SK-N-SH treated with all-trans-retinoic acid at 6 μM for 48 hours (cell line): ENCODE results near the gene CLECL1.

Source experiments
- ATAC-seq: fragments of 200-7000 bp; cut with Tn5 transposase; 3 replicates; pipeline ENCODE4 v1.9.1; 2020; ENCODE audit warnings: mild to moderate bottlenecking, moderate library complexity
- ARNTL ChIP-seq: fragments of 450-650 bp; formaldehyde crosslinking; IDR thresholded peaks from 2 replicates; pipeline ENCODE4 v1.5.0; 2020; ENCODE audit warnings: low read depth, mild to moderate bottlenecking, moderate library complexity, borderline replicate concordance
- BACH2 ChIP-seq: fragments of 250-450 bp; sonication (Bioruptor Pico); IDR thresholded peaks from 2 replicates; pipeline ENCODE4 v1.9.0; 2021; ENCODE audit warnings: mild to moderate bottlenecking, borderline replicate concordance
- CREB5 ChIP-seq: fragments of 250-450 bp; sonication (Bioruptor Pico); IDR thresholded peaks from 2 replicates; pipeline ENCODE4 v1.5.1; 2020; ENCODE audit warnings: low read depth, mild to moderate bottlenecking, moderate library complexity
- CSDC2 ChIP-seq: fragments of 250-450 bp; sonication (Bioruptor Pico); IDR thresholded peaks from 2 replicates; pipeline ENCODE4 v1.5.0; 2020; ENCODE audit warnings: mild to moderate bottlenecking, moderate library complexity
- CSRNP3 ChIP-seq: fragments of 250-450 bp; sonication (Bioruptor Pico); IDR thresholded peaks from 2 replicates; pipeline ENCODE4 v1.5.1; 2021; ENCODE audit warnings: mild to moderate bottlenecking, moderate library complexity
- ESRRG ChIP-seq: fragments of 250-450 bp; sonication (Bioruptor Pico); IDR thresholded peaks from 2 replicates; pipeline ENCODE4 v1.6.1; 2021; ENCODE audit warnings: mild to moderate bottlenecking
- GLIS3 ChIP-seq: fragments of 250-450 bp; sonication (Bioruptor Pico); IDR thresholded peaks from 2 replicates; pipeline ENCODE4 v1.5.0; 2020; ENCODE audit warnings: mild to moderate bottlenecking, moderate library complexity
- ISL1 ChIP-seq: fragments of 250-450 bp; sonication (Bioruptor Pico); IDR thresholded peaks from 2 replicates; pipeline ENCODE4 v2.1.2; 2022; ENCODE audit warnings: mild to moderate bottlenecking, moderate library complexity
- OSR1 ChIP-seq: fragments of 250-450 bp; sonication (Bioruptor Pico); IDR thresholded peaks from 2 replicates; pipeline ENCODE4 v1.8.0; 2022; ENCODE audit warnings: moderate library complexity, mild to moderate bottlenecking, inconsistent platforms
- PPARA ChIP-seq: fragments of 250-450 bp; sonication (Bioruptor Pico); IDR thresholded peaks from 2 replicates; pipeline ENCODE4 v1.5.0; 2020; ENCODE audit warnings: mild to moderate bottlenecking, borderline replicate concordance
- RARB ChIP-seq: fragments of 250-450 bp; sonication (Bioruptor Pico); IDR thresholded peaks from 2 replicates; pipeline ENCODE4 v1.8.0; 2021; ENCODE audit warnings: mild to moderate bottlenecking, moderate library complexity
- SNAI2 ChIP-seq: fragments of 250-450 bp; sonication (Bioruptor Pico); IDR thresholded peaks from 2 replicates; pipeline ENCODE4 v1.5.0; 2020; ENCODE audit warnings: mild to moderate bottlenecking, moderate library complexity
- TCF4 ChIP-seq: fragments of 250-450 bp; sonication (Bioruptor Pico); IDR thresholded peaks from 2 replicates; pipeline ENCODE4 v1.8.0; 2021; ENCODE audit warnings: mild to moderate bottlenecking, moderate library complexity, borderline replicate concordance
- TOX ChIP-seq: fragments of 250-450 bp; sonication (Bioruptor Pico); IDR thresholded peaks from 2 replicates; pipeline ENCODE4 v1.8.0; 2021; ENCODE audit warnings: mild to moderate bottlenecking, moderate library complexity, borderline replicate concordance
- ZC3H10 ChIP-seq: fragments of 250-450 bp; sonication (Bioruptor Pico); IDR thresholded peaks from 2 replicates; pipeline ENCODE4 v1.5.1; 2021; ENCODE audit warnings: mild to moderate bottlenecking, moderate library complexity
- ZFP3 ChIP-seq: fragments of 250-450 bp; sonication (Bioruptor Pico); IDR thresholded peaks from 2 replicates; pipeline ENCODE4 v1.5.0; 2020; ENCODE audit warnings: mild to moderate bottlenecking, moderate library complexity
- ZFP30 ChIP-seq: fragments of 450-650 bp; formaldehyde crosslinking; IDR thresholded peaks from 2 replicates; pipeline ENCODE4 v1.5.0; 2022; ENCODE audit warnings: mild to moderate bottlenecking, moderate library complexity
- ZNF565 ChIP-seq: fragments of 450-650 bp; formaldehyde crosslinking; conservative IDR thresholded peaks from 2 replicates; pipeline ENCODE4 v1.5.0; 2020; ENCODE audit warnings: low read depth, mild to moderate bottlenecking, moderate library complexity
- ZNF70 ChIP-seq: fragments of 450-650 bp; formaldehyde crosslinking; IDR thresholded peaks from 2 replicates; pipeline ENCODE4 v1.5.0; 2020; ENCODE audit warnings: mild to moderate bottlenecking, moderate library complexity
- ZNF8 ChIP-seq: fragments of 450-650 bp; formaldehyde crosslinking; IDR thresholded peaks from 2 replicates; pipeline ENCODE4 v1.5.0; 2020; ENCODE audit warnings: mild to moderate bottlenecking, moderate library complexity
- TF ChIP-seq, protein P1 (sequence below): fragments of 250-450 bp; sonication (Bioruptor Pico); IDR thresholded peaks from 2 replicates; pipeline ENCODE4 v1.8.0; 2021; ENCODE audit warnings: low read depth, mild to moderate bottlenecking, moderate library complexity, borderline replicate concordance
- TF ChIP-seq, protein P2 (sequence below): fragments of 250-450 bp; sonication (Bioruptor Pico); IDR thresholded peaks from 2 replicates; pipeline ENCODE4 v1.5.0; 2020; ENCODE audit warnings: mild to moderate bottlenecking, moderate library complexity
- TF ChIP-seq, protein P3 (sequence below): fragments of 250-450 bp; sonication (Bioruptor Pico); IDR thresholded peaks from 2 replicates; pipeline ENCODE4 v1.8.0; 2020; ENCODE audit warnings: mild to moderate bottlenecking, moderate library complexity, borderline replicate concordance

The CLECL1 gene

GRCh38 chr12:9750276-9751203, 17.6 kb upstream of the CLECL1 start:
- TF ChIP-seq, protein P1, sequence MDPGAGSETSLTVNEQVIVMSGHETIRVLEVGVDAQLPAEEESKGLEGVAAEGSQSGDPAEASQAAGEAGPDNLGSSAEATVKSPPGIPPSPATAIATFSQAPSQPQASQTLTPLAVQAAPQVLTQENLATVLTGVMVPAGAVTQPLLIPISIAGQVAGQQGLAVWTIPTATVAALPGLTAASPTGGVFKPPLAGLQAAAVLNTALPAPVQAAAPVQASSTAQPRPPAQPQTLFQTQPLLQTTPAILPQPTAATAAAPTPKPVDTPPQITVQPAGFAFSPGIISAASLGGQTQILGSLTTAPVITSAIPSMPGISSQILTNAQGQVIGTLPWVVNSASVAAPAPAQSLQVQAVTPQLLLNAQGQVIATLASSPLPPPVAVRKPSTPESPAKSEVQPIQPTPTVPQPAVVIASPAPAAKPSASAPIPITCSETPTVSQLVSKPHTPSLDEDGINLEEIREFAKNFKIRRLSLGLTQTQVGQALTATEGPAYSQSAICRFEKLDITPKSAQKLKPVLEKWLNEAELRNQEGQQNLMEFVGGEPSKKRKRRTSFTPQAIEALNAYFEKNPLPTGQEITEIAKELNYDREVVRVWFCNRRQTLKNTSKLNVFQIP, result no peak
- no peak for TF ChIP-seq ZNF565 (CRISPR knock-in tag)
- TF ChIP-seq ZNF70 (CRISPR knock-in tag), result no peak
- no peak for TF ChIP-seq RARB (CRISPR knock-in tag)
- TF ChIP-seq, protein P2, sequence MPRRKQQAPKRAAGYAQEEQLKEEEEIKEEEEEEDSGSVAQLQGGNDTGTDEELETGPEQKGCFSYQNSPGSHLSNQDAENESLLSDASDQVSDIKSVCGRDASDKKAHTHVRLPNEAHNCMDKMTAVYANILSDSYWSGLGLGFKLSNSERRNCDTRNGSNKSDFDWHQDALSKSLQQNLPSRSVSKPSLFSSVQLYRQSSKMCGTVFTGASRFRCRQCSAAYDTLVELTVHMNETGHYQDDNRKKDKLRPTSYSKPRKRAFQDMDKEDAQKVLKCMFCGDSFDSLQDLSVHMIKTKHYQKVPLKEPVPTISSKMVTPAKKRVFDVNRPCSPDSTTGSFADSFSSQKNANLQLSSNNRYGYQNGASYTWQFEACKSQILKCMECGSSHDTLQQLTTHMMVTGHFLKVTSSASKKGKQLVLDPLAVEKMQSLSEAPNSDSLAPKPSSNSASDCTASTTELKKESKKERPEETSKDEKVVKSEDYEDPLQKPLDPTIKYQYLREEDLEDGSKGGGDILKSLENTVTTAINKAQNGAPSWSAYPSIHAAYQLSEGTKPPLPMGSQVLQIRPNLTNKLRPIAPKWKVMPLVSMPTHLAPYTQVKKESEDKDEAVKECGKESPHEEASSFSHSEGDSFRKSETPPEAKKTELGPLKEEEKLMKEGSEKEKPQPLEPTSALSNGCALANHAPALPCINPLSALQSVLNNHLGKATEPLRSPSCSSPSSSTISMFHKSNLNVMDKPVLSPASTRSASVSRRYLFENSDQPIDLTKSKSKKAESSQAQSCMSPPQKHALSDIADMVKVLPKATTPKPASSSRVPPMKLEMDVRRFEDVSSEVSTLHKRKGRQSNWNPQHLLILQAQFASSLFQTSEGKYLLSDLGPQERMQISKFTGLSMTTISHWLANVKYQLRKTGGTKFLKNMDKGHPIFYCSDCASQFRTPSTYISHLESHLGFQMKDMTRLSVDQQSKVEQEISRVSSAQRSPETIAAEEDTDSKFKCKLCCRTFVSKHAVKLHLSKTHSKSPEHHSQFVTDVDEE, result no peak
- no peak for TF ChIP-seq ZNF8 (CRISPR knock-in tag)
- TF ChIP-seq ARNTL, result no peak
- no peak for TF ChIP-seq BACH2
- TF ChIP-seq, protein P3, sequence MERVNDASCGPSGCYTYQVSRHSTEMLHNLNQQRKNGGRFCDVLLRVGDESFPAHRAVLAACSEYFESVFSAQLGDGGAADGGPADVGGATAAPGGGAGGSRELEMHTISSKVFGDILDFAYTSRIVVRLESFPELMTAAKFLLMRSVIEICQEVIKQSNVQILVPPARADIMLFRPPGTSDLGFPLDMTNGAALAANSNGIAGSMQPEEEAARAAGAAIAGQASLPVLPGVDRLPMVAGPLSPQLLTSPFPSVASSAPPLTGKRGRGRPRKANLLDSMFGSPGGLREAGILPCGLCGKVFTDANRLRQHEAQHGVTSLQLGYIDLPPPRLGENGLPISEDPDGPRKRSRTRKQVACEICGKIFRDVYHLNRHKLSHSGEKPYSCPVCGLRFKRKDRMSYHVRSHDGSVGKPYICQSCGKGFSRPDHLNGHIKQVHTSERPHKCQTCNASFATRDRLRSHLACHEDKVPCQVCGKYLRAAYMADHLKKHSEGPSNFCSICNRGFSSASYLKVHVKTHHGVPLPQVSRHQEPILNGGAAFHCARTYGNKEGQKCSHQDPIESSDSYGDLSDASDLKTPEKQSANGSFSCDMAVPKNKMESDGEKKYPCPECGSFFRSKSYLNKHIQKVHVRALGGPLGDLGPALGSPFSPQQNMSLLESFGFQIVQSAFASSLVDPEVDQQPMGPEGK (CRISPR knock-in tag), result no peak
- TF ChIP-seq OSR1, result no peak
- no peak for TF ChIP-seq GLIS3 (CRISPR knock-in tag)
- TF ChIP-seq TOX (CRISPR knock-in tag), result no peak
- no peak for TF ChIP-seq ZFP3 (CRISPR knock-in tag)
- TF ChIP-seq CREB5 (CRISPR knock-in tag), result no peak
- no peak for TF ChIP-seq ZC3H10 (CRISPR knock-in tag)
- no peak for TF ChIP-seq PPARA (CRISPR knock-in tag)
- no peak for TF ChIP-seq ZFP30 (CRISPR knock-in tag)
- no peak for TF ChIP-seq ESRRG (CRISPR knock-in tag)
- TF ChIP-seq CSDC2 (CRISPR knock-in tag), result no peak
- TF ChIP-seq ISL1 (CRISPR knock-in tag), result no peak
- TF ChIP-seq, all 23 proteins: peak for 0
- ATAC-seq, result peak; percentile 93

DNA sequence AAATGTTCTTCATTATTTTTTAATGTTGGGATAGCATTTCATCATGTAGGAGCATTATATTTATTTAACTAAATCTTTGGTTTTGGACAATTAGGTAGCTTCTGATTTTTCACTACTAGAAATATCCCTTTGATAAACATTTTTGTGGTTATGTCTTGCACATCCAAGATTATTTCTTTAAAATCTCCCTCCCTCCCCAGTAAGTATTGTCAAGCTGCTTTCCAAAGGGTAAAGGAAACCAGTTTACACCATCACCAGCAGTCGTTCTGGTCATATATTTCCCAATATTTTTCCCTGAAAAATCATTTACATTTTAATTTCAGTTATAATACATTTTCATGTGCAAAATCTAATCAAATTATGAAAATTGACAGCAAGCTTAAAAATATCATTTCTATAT, 16.7 kb upstream of the CLECL1 start:
- TF ChIP-seq CSDC2 (CRISPR knock-in tag), result no peak
- TF ChIP-seq ZNF8 (CRISPR knock-in tag), result no peak
- TF ChIP-seq TCF4 (CRISPR knock-in tag), result no peak
- TF ChIP-seq, protein P1, result no peak
- TF ChIP-seq GLIS3 (CRISPR knock-in tag), result no peak
- TF ChIP-seq PPARA (CRISPR knock-in tag), result no peak
- TF ChIP-seq ESRRG (CRISPR knock-in tag), result no peak
- TF ChIP-seq TOX (CRISPR knock-in tag), result no peak
- no peak for TF ChIP-seq CSRNP3
- no peak for TF ChIP-seq ZNF565 (CRISPR knock-in tag)
- TF ChIP-seq, protein P2, result no peak
- no peak for TF ChIP-seq ZFP30 (CRISPR knock-in tag)
- TF ChIP-seq RARB (CRISPR knock-in tag), result no peak
- no peak for TF ChIP-seq CREB5 (CRISPR knock-in tag)
- TF ChIP-seq SNAI2 (CRISPR knock-in tag), result no peak
- ATAC-seq, result no peak
